GM12878 (cell line): Measurements from ENCODE around the gene C1orf35. TPM values are rescaled to one million over a fixed set of nuclear protein-coding genes. Genes with fewer than 3 reads are reported as not detected.

Experiments
- ATAC-seq: fragments of 200-7000 bp; cut with Tn5 transposase; 3 replicates; pipeline ENCODE4 v1.9.1; 2020; ENCODE audit warnings: mild to moderate bottlenecking, moderate library complexity
- BruUV-seq: library from RNA; stranded (reverse); fragments of 400-500 nt; replicated peaks from 2 replicates; lab custom pipeline; 2021; lab: Mats Ljungman, UMichigan
- CTCF ChIA-PET: fragments of 300-600 bp; sonication (Branson Sonifier 250); formaldehyde crosslinking; extraction: SDS; loops from one replicate; lab custom pipeline; 2021; ENCODE audit warnings: inconsistent platforms; lab: Yijun Ruan, JAX
- POLR2A ChIA-PET: fragments of 350-600 bp; formaldehyde crosslinking; extraction: SDS; loops from one replicate; lab custom pipeline; 2021; ENCODE audit warnings: inconsistent platforms; lab: Charles Lee
- RAD21 ChIA-PET: fragments of 300-600 bp; sonication (Branson Sonifier 250); formaldehyde crosslinking; loops from one replicate; lab custom pipeline; 2023; ENCODE audit warnings: antibody characterized with exemption; ENCODE audit not compliant: unreplicated experiment; lab: Charles Lee
- SMC1A ChIA-PET: fragments of 300-600 bp; sonication (Branson Sonifier 250); formaldehyde crosslinking; loops from one replicate; lab custom pipeline; 2023; ENCODE audit not compliant: unreplicated experiment, uncharacterized antibody; lab: Charles Lee
- DNase-seq: peaks from one replicate; pipeline ENCODE4 v3.0.0-alpha.2; 2011; ENCODE audit warnings: low read depth, low spot score
- FAIRE-seq: peaks from 3 replicates; lab custom pipeline; 2011; peaks lifted over from hg19 to GRCh38; lab: Jason Lieb, UNC
- H2AFZ ChIP-seq: 2 replicates; pipeline ENCODE4 v1.6.0; 2011; ENCODE audit warnings: low read depth, low read length, control low read depth; ENCODE audit not compliant: control insufficient read depth
- H3K27ac ChIP-seq: 2 replicates; pipeline ENCODE4 v1.5.1; 2011; ENCODE audit warnings: control low read depth; ENCODE audit not compliant: control insufficient read depth, insufficient read depth
- H3K27me3 ChIP-seq, 2 experiments: replicated peaks in 1 of 2; 2 replicates each; pipeline versions ENCODE4 v1.6.0 to v1.6.1; 2011; ENCODE audit warnings: low read length in 1 of 2; ENCODE audit not compliant: control insufficient read depth in 2 of 2, insufficient read depth in 2 of 2
- H3K36me3 ChIP-seq, 2 experiments: 2 replicates each; pipeline ENCODE4 v1.5.1; 2011; ENCODE audit warnings: low read length in 1 of 2; ENCODE audit not compliant: control insufficient read depth in 2 of 2, insufficient read depth in 2 of 2
- H3K4me1 ChIP-seq: 2 replicates; pipeline ENCODE4 v1.6.1; 2011; ENCODE audit warnings: mild to moderate bottlenecking, low read length, moderate library complexity, mixed read lengths; ENCODE audit not compliant: control insufficient read depth, insufficient read depth
- H3K4me2 ChIP-seq: 2 replicates; pipeline ENCODE4 v1.6.0; 2011; ENCODE audit warnings: control low read depth; ENCODE audit not compliant: control insufficient read depth, insufficient read depth
- H3K4me3 ChIP-seq: fragments of 200-600 bp; sonication (generic); 2 replicates; pipeline ENCODE4 v1.5.1; 2016
- H3K79me2 ChIP-seq: 2 replicates; pipeline ENCODE4 v1.6.0; 2011; ENCODE audit warnings: low read length; ENCODE audit not compliant: control insufficient read depth, insufficient read depth
- H3K9ac ChIP-seq: 2 replicates; pipeline ENCODE4 v1.8.0; 2011; ENCODE audit warnings: low read length, control low read depth, mixed read lengths; ENCODE audit not compliant: control insufficient read depth, insufficient read depth
- H3K9me3 ChIP-seq: replicated peaks from 3 replicates; pipeline ENCODE4 v1.5.1; 2011; ENCODE audit warnings: mild to moderate bottlenecking, low read length; ENCODE audit not compliant: control insufficient read depth, insufficient read depth
- H4K20me1 ChIP-seq: 2 replicates; pipeline ENCODE4 v1.6.0; 2011; ENCODE audit not compliant: control insufficient read depth, insufficient read depth
- ATF2 ChIP-seq: IDR thresholded peaks from 2 replicates; pipeline ENCODE4 v1.6.1; 2012; ENCODE audit warnings: low read length, inconsistent platforms
- BHLHE40 ChIP-seq, 2 experiments: fragments of 450-650 bp in 1 of 2; IDR thresholded peaks; 2 replicates each; pipeline ENCODE4 v1.6.1; 2011 to 2017; ENCODE audit warnings: low read depth in 2 of 2, borderline replicate concordance in 1 of 2, improper control_type of control experiment in 1 of 2, low read length in 1 of 2, mild to moderate bottlenecking in 1 of 2
- TCF3 ChIP-seq: IDR thresholded peaks from 2 replicates; pipeline ENCODE4 v1.6.1; 2012; ENCODE audit warnings: low read depth, mild to moderate bottlenecking, low read length, borderline replicate concordance; ENCODE audit not compliant: insufficient read depth
- ZNF384 ChIP-seq: IDR thresholded peaks from 2 replicates; pipeline ENCODE4 v1.6.1; 2012; ENCODE audit warnings: low read depth, mild to moderate bottlenecking, low read length, improper control_type of control experiment, borderline replicate concordance
- WGBS: methylation state at CpG from one replicate; pipeline ENCODE4 v1.1.6; 2016; ENCODE audit warnings: low lambda C conversion rate; ENCODE audit not compliant: insufficient replicate concordance, insufficient coverage; ENCODE audit errors: missing lambda C conversion rate; 5-methylcytosine and 5-hydroxymethylcytosine counted together
- in situ Hi-C: fragments of 300-500 bp; cut with MboI; formaldehyde crosslinking; loops from 9 replicates; pipeline ENCODE4 v1.14.3; 2018; ENCODE audit warnings: mixed read lengths
- intact Hi-C: fragments of 100-400 bp; cut with micrococcal nuclease; formaldehyde crosslinking; loops from one replicate; pipeline ENCODE4 v1.14.2; 2022; ENCODE audit not compliant: unreplicated experiment
- polyA plus RNA-seq, 11 experiments: library from polyadenylated mRNA; depleted of rRNA in 4 of 11; unstranded in 6 of 11; stranded (reverse) in 5 of 11; fragments of >200 nt; fragmentation: Nextera tagmentation in 4 of 11; fragmentation: Illumina TruSeq in 1 of 11; extraction: Ambion mirVana in 4 of 11; extraction: Trizol in 1 of 11; gene quantifications; 1 replicate in 1 of 11; 2 replicates in 10 of 11; pipeline versions ENCODE4 v1.2.1 to v1.2.3, GENCODE V29; 2011 to 2016; ENCODE audit warnings: inconsistent platforms in 2 of 11, missing spikeins in 2 of 11, low read depth in 1 of 11
- total RNA-seq, 4 experiments: library from RNA; depleted of rRNA in 3 of 4; stranded (reverse); fragments of >200 nt in 3 of 4; fragmentation: Illumina TruSeq in 1 of 4; extraction: Trizol in 1 of 4; gene quantifications; 2 replicates each; pipeline versions ENCODE4 v1.2.1 to v1.2.3, GENCODE V29; 2013 to 2021

The C1orf35 gene
- total and polyA plus RNA-seq, 10 of the 15 experiments (the other 5 are each of a cell fraction or from before 2014, with no cell fraction given), result 2.5 to 27.0 (median 10.6) TPM

- in situ Hi-C loops (no loop called here), intact Hi-C loops (no loop called here)
- no peaks in the 10 kb centered on the region for H3K36me3 ChIP-seq
- DNase-seq, result no peak
- H3K27ac ChIP-seq, result no peak overlapping the region
- H3K79me2 ChIP-seq, result no peaks in the 10 kb centered on the region
- H4K20me1 ChIP-seq, result no peaks in the 10 kb centered on the region
- ChIA-PET POLR2A (no interaction called here), SMC1A (no interaction called here), CTCF (no interaction called here), RAD21 (no interaction called here)
- H3K4me3 ChIP-seq, result no peak overlapping the region
- H3K27me3 ChIP-seq, result peaks cover 0 to 7% of the 10 kb centered on the region in 2 experiments; a peak in 3 of 4 replicates
- no peaks in the 10 kb centered on the region for H3K4me1 ChIP-seq
- H3K9ac ChIP-seq, result no peak overlapping the region
- no peak overlapping the region for H2AFZ ChIP-seq
- H3K4me2 ChIP-seq, result peak overlapping the region; percentile 38; the same call in 1 of the 2 replicates
- peak; percentile 35 for ATAC-seq
- WGBS, result 18% methylated on average over 65 of the region's 66 CpGs
- BruUV-seq, result no TSS peak
- 0 out of 2 replicates have a peak, but pooled peaks have one; percentile 16 for TF ChIP-seq TCF3
- peak in 1 of 2 experiments; percentile 31; a peak in 1 of 4 replicates for TF ChIP-seq BHLHE40 (IDR thresholded peaks at IDR 0.05; ENCODE audit: borderline replicate concordance in 1 of 2, low read depth in 2 of 2, low read length in 1 of 2)
- TF ChIP-seq ZNF384, result no peak
- no peak for FAIRE-seq
- H3K9me3 ChIP-seq, result no peaks in the 10 kb centered on the region; the same call in 2 of the 3 replicates
Measured at GRCh38 chr1:228058949-228059633, 44.0 kb downstream of the C1orf35 start.

- Histone ChIP-seq H3K4me1 (no peaks in the 10 kb centered on the region), H2AFZ (no peak overlapping the region), H3K4me2 (no peak overlapping the region), H3K4me3 (no peak overlapping the region), H3K36me3 (no peaks in the 10 kb centered on the region), H3K9ac (no peak overlapping the region), H3K9me3 (no peaks in the 10 kb centered on the region; the same call in 2 of the 3 replicates), H4K20me1 (no peaks in the 10 kb centered on the region), H3K79me2 (no peaks in the 10 kb centered on the region), H3K27ac (no peak overlapping the region), H3K27me3 (peaks cover 0 to 7% of the 10 kb centered on the region in 2 experiments; a peak in 3 of 4 replicates)
- RAD21 ChIA-PET, result no interaction called here
- SMC1A ChIA-PET, result no interaction called here
- no peak for DNase-seq
- BruUV-seq, result no TSS peak
- WGBS, result 55% methylated on average over 18 of the region's 18 CpGs
- CTCF ChIA-PET, result no interaction called here
- FAIRE-seq, result no peak
- no peak for ATAC-seq
- no peak for TF ChIP-seq ATF2
- no peak for TF ChIP-seq BHLHE40 (IDR thresholded peaks at IDR 0.05; ENCODE audit: borderline replicate concordance in 1 of 2, low read depth in 2 of 2, low read length in 1 of 2)
- intact Hi-C loops (no loop called here), in situ Hi-C loops (no loop called here)
- POLR2A ChIA-PET, result no interaction called here
Measured at GRCh38 chr1:228058172-228058948, 44.8 kb downstream of the C1orf35 start.
